22Rv1 (cell line): ENCODE results near the gene AZU1.

Experiments
- ZFX ChIP-seq: fragments of 450-650 bp; IDR thresholded peaks from 2 replicates; pipeline ENCODE4 v1.6.1; 2017; ENCODE audit warnings: antibody characterized with exemption, borderline replicate concordance
- TF ChIP-seq, protein P1 (sequence below): fragments of 450-650 bp; IDR thresholded peaks from 2 replicates; pipeline ENCODE4 v1.5.1; 2017; ENCODE audit warnings: mild to moderate bottlenecking

DNA sequence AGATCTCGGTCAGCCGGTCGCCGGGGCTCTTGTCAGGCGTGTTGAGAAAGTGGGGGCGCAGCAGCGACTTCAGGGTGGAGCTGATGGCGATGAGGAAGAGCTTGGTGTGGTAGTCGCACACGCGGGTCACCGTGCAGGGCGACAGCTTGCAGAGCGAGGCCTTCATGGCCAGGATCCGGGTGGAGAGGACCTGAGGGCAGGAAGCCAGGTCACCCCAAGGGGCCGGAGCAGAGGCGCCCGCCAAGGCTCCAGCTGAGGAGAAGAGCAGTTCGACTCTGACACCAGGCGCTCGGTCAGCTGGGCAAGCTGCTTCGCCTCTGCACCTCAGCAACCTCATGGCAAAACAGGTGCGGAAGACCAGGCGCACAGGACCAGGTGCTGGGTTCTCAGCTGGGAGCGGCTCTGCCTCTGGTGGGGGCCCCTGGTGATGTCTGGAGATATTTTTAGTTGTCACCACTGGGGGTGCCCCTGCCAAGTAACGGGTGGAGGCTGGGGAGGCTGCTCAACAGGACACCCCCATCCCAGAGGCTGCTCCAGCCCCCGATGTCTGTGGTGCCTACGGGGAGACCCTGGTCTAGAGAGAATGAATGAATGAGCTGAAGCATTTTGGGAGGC, 47.7 kb downstream of the AZU1 start:
- TF ChIP-seq, protein P1, sequence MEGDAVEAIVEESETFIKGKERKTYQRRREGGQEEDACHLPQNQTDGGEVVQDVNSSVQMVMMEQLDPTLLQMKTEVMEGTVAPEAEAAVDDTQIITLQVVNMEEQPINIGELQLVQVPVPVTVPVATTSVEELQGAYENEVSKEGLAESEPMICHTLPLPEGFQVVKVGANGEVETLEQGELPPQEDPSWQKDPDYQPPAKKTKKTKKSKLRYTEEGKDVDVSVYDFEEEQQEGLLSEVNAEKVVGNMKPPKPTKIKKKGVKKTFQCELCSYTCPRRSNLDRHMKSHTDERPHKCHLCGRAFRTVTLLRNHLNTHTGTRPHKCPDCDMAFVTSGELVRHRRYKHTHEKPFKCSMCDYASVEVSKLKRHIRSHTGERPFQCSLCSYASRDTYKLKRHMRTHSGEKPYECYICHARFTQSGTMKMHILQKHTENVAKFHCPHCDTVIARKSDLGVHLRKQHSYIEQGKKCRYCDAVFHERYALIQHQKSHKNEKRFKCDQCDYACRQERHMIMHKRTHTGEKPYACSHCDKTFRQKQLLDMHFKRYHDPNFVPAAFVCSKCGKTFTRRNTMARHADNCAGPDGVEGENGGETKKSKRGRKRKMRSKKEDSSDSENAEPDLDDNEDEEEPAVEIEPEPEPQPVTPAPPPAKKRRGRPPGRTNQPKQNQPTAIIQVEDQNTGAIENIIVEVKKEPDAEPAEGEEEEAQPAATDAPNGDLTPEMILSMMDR: no peak
- no peak for TF ChIP-seq ZFX
